ENCODE measurements around the gene C1orf174. TPM values are rescaled to one million over a fixed set of nuclear protein-coding genes. Genes with fewer than 3 reads are reported as not detected.

C1orf174 gene
- total RNA-seq, 3 donors from 2014 or later (not counting 1 experiment from before 2014, with no cell fraction given): 52.9 to 62.3 (median 61.5) TPM

- 82% methylated on average over 10 of the region's 10 CpGs for WGBS (ENCODE audit: insufficient coverage)
- H3K27me3 Mint-ChIP-seq (ENCODE audit: low read depth in 2 of 2): no peaks in the 10 kb centered on the region
- intact Hi-C loops (cut with micrococcal nuclease): no loop called here
Observed at GRCh38 chr1:3930301-3931006, 30.4 kb upstream of the C1orf174 start.

GRCh38 chr1:3929126-3929525 is 29.1 kb upstream of the C1orf174 start:
- H3K36me3 ChIP-seq (ENCODE audit: control insufficient read depth, insufficient read depth, low read length): no peaks in the 10 kb centered on the region
- ATAC-seq (no peak), DNase-seq (no peak)
- Mint-ChIP-seq H3K4me1 (no peaks in the 10 kb centered on the region), H3K27me3 (ENCODE audit: low read depth in 2 of 2) (no peaks in the 10 kb centered on the region), H3K36me3 (no peaks in the 10 kb centered on the region), H3K4me3 (no peak overlapping the region), H3K27ac (peak overlapping the region in 1 of 2 donors; percentile 0), H3K9me3 (peaks cover 0 to 6% of the 10 kb centered on the region in 2 donors)
- intact Hi-C loops (cut with micrococcal nuclease): no loop called here
- no peaks in the 10 kb centered on the region for H3K9me3 ChIP-seq (ENCODE audit: control insufficient read depth, insufficient read depth, low read length)
- no peaks in the 10 kb centered on the region for H3K27me3 ChIP-seq (ENCODE audit: control insufficient read depth, insufficient read depth, low read length)
- TF ChIP-seq CTCF (IDR thresholded peaks at IDR 0.05): no peak
- 71% methylated on average over 5 of the region's 5 CpGs for whole genome bisulfite sequencing (ENCODE audit: insufficient coverage)
- H3K4me1 ChIP-seq (ENCODE audit: control insufficient read depth, insufficient read depth, low read length): no peaks in the 10 kb centered on the region
- no peak overlapping the region for H3K27ac ChIP-seq (ENCODE audit: low read length)
- H3K4me3 ChIP-seq (ENCODE audit: low read length): no peak overlapping the region

More at GRCh38 chr1:3930301-3931006, 30.4 kb upstream of the C1orf174 start:
- Mint-ChIP-seq H3K36me3 (no peaks in the 10 kb centered on the region), H3K4me1 (no peaks in the 10 kb centered on the region), H3K27ac (peak overlapping the region in 1 of 2 donors; percentile 39), H3K4me3 (no peak overlapping the region), H3K9me3 (peaks cover 0 to 6% of the 10 kb centered on the region in 2 donors)
- Histone ChIP-seq H3K27ac (ENCODE audit: low read length) (no peak overlapping the region), H3K9me3 (ENCODE audit: control insufficient read depth, insufficient read depth, low read length) (no peaks in the 10 kb centered on the region), H3K4me1 (ENCODE audit: control insufficient read depth, insufficient read depth, low read length) (no peaks in the 10 kb centered on the region), H3K27me3 (ENCODE audit: control insufficient read depth, insufficient read depth, low read length) (no peaks in the 10 kb centered on the region), H3K36me3 (ENCODE audit: control insufficient read depth, insufficient read depth, low read length) (no peaks in the 10 kb centered on the region), H3K4me3 (ENCODE audit: low read length) (no peak overlapping the region)
- no peak for DNase-seq
- no peak for ATAC-seq
- no peak for TF ChIP-seq CTCF (IDR thresholded peaks at IDR 0.05)

- no peak for ATAC-seq
- WGBS (ENCODE audit: insufficient coverage): 67% methylated on average over 11 of the region's 11 CpGs
- Histone ChIP-seq H3K4me3 (ENCODE audit: low read length) (no peak overlapping the region), H3K27ac (ENCODE audit: low read length) (no peak overlapping the region), H3K27me3 (ENCODE audit: control insufficient read depth, insufficient read depth, low read length) (no peaks in the 10 kb centered on the region), H3K4me1 (ENCODE audit: control insufficient read depth, insufficient read depth, low read length) (no peaks in the 10 kb centered on the region), H3K36me3 (ENCODE audit: control insufficient read depth, insufficient read depth, low read length) (no peaks in the 10 kb centered on the region), H3K9me3 (ENCODE audit: control insufficient read depth, insufficient read depth, low read length) (no peaks in the 10 kb centered on the region)
- no peaks in the 10 kb centered on the region for H3K36me3 Mint-ChIP-seq
- no peak for TF ChIP-seq CTCF (IDR thresholded peaks at IDR 0.05)
- H3K27ac Mint-ChIP-seq: peak overlapping the region in 1 of 2 donors; percentile 0
- intact Hi-C loops (cut with micrococcal nuclease): no loop called here
- peaks cover 0 to 6% of the 10 kb centered on the region in 2 donors for H3K9me3 Mint-ChIP-seq
- no peaks in the 10 kb centered on the region for H3K27me3 Mint-ChIP-seq (ENCODE audit: low read depth in 2 of 2)
- H3K4me1 Mint-ChIP-seq: no peaks in the 10 kb centered on the region
- no peak overlapping the region for H3K4me3 Mint-ChIP-seq
- no peak for DNase-seq
Observed at GRCh38 chr1:3928586-3928985, 28.5 kb upstream of the C1orf174 start.

- Histone ChIP-seq H3K36me3 (ENCODE audit: control insufficient read depth, insufficient read depth, low read length) (no peaks in the 10 kb centered on the region), H3K4me3 (ENCODE audit: low read length) (no peak overlapping the region), H3K27ac (ENCODE audit: low read length) (no peak overlapping the region), H3K9me3 (ENCODE audit: control insufficient read depth, insufficient read depth, low read length) (no peaks in the 10 kb centered on the region), H3K4me1 (ENCODE audit: control insufficient read depth, insufficient read depth, low read length) (no peaks in the 10 kb centered on the region), H3K27me3 (ENCODE audit: control insufficient read depth, insufficient read depth, low read length) (no peaks in the 10 kb centered on the region)
- no peak for TF ChIP-seq CTCF (IDR thresholded peaks at IDR 0.05)
- Mint-ChIP-seq H3K27ac (no peak overlapping the region), H3K4me1 (no peaks in the 10 kb centered on the region), H3K4me3 (no peak overlapping the region), H3K27me3 (ENCODE audit: low read depth in 2 of 2) (no peaks in the 10 kb centered on the region), H3K36me3 (no peaks in the 10 kb centered on the region), H3K9me3 (peaks cover 0 to 6% of the 10 kb centered on the region in 2 donors)
- ATAC-seq: no peak
- intact Hi-C loops (cut with micrococcal nuclease): no loop called here
- DNase-seq: no peak
Observed at GRCh38 chr1:3926956-3927355, 26.9 kb upstream of the C1orf174 start.

All from natural killer cell (primary cell).